Caco-2 (cell line): ENCODE measurements around the gene RACGAP1. TPM values are rescaled to one million over a fixed set of nuclear protein-coding genes. Genes with fewer than 3 reads are reported as not detected.
A peak's percentile ranks its signal among the peaks of the same experiment; 100 is the strongest.

Source experiments
- BruUV-seq: library from RNA; stranded (reverse); fragments of 400-500 nt; replicated peaks from 2 replicates; lab custom pipeline; 2021; lab: Mats Ljungman, UMichigan
- CTCF ChIA-PET: fragments of 300-600 bp; sonication (Branson Sonifier 250); formaldehyde crosslinking; loops from one replicate; lab custom pipeline; 2022; ENCODE audit warnings: antibody characterized with exemption; lab: Charles Lee
- POLR2A ChIA-PET: fragments of 300-600 bp; sonication (Branson Sonifier 250); formaldehyde crosslinking; loops from one replicate; lab custom pipeline; 2022; ENCODE audit warnings: antibody characterized with exemption; lab: Charles Lee
- DNase-seq, 2 experiments: peaks; one replicate each; pipeline versions ENCODE4 v3.0.0 to v3.0.0-alpha.2; 2020 to 2022
- H3K27me3 ChIP-seq: replicated peaks from 2 replicates; pipeline ENCODE4 v1.6.0; 2011; ENCODE audit warnings: low read length; ENCODE audit not compliant: control insufficient read depth, insufficient read depth
- H3K36me3 ChIP-seq: 2 replicates; pipeline ENCODE4 v1.5.1; 2011; ENCODE audit warnings: low read length; ENCODE audit not compliant: control insufficient read depth, insufficient read depth
- H3K4me1 ChIP-seq: fragments of 250-450 bp; sonication (Bioruptor Pico); 2 replicates; pipeline ENCODE4 v1.5.1; 2020; ENCODE audit warnings: mild to moderate bottlenecking
- H3K4me3 ChIP-seq: 2 replicates; pipeline ENCODE4 v1.5.1; 2011; ENCODE audit warnings: low read depth, mild to moderate bottlenecking, control low read depth, low read length
- H3K9me3 ChIP-seq: fragments of 250-450 bp; sonication (Bioruptor Pico); 2 replicates; pipeline ENCODE4 v1.5.1; 2020; ENCODE audit warnings: mild to moderate bottlenecking, moderate library complexity
- H3K27ac Mint-ChIP-seq: one replicate; pipeline ENCODE4 v1.8.0; 2022; ENCODE audit warnings: mixed read lengths; ENCODE audit not compliant: unreplicated experiment
- H3K27me3 Mint-ChIP-seq: one replicate; pipeline ENCODE4 v1.8.0; 2022; ENCODE audit warnings: mixed read lengths; ENCODE audit not compliant: insufficient read depth, unreplicated experiment
- H3K36me3 Mint-ChIP-seq: one replicate; pipeline ENCODE4 v1.8.0; 2022; ENCODE audit warnings: mild to moderate bottlenecking, mixed read lengths; ENCODE audit not compliant: insufficient read depth, unreplicated experiment
- H3K4me1 Mint-ChIP-seq: one replicate; pipeline ENCODE4 v1.8.0; 2022; ENCODE audit warnings: low read depth, mixed read lengths; ENCODE audit not compliant: unreplicated experiment
- H3K4me3 Mint-ChIP-seq: one replicate; pipeline ENCODE4 v1.8.0; 2022; ENCODE audit warnings: mild to moderate bottlenecking, moderate library complexity, mixed read lengths; ENCODE audit not compliant: unreplicated experiment
- H3K9me3 Mint-ChIP-seq: one replicate; pipeline ENCODE4 v1.8.0; 2022; ENCODE audit warnings: mixed read lengths; ENCODE audit not compliant: unreplicated experiment
- intact Hi-C: fragments of 100-400 bp; cut with micrococcal nuclease; formaldehyde crosslinking; loops from one replicate; pipeline ENCODE4 v1.10.0; 2022; ENCODE audit not compliant: unreplicated experiment
- total RNA-seq: library from RNA; stranded (reverse); gene quantifications from 2 replicates; pipeline ENCODE4 v1.2.3, GENCODE V29; 2022
- TF ChIP-seq, protein P1 (sequence below), 2 experiments: fragments of 200-600 bp in 1 of 2; IDR thresholded peaks; 1 replicate in 1 of 2; 2 replicates in 1 of 2; pipeline versions ENCODE4 v1.5.1 to v1.8.0; 2011 to 2022; ENCODE audit warnings: antibody characterized with exemption in 1 of 2, control low read depth in 1 of 2, inconsistent platforms in 1 of 2, low read depth in 1 of 2, low read length in 1 of 2, mild to moderate bottlenecking in 1 of 2, moderate library complexity in 1 of 2; ENCODE audit not compliant: insufficient read depth in 1 of 2, severe bottlenecking in 1 of 2, unreplicated experiment in 1 of 2

Gene RACGAP1
- total RNA-seq, 1 experiment from 2014 or later: 131 TPM

- POLR2A ChIA-PET: no interaction called here
These were observed 52.5 kb downstream of the RACGAP1 start, which contains the start of gene AQP6 for GRCh38 chr12:49972641-49973360. Gene AQP6 (plus strand): TSS chr12:49972947. CDS start chr12:49973174, 227 bp downstream.

DNA sequence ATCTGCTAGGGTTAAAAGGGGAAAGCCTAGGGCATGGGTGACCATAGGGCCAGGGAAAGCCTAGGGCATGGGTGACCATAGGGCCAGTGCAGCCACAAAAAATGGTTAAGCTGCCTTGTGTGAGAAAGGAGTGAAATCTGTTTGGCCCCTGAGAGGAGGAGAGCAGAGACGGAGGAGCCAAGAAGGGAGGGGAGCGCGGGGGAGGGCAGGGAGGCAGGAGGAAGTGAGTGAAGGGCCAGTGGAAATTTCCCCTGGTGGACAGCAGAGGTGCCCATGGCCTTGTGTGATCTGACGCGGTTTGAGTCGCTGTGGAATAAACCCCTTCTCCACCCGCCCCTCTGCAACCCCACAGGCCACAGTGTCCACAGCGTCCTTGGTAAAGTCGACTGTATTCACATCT lies 53.2 kb downstream of the RACGAP1 start:
- no peak for DNase-seq
- Mint-ChIP-seq H3K27me3 (no peaks in the 10 kb centered on the region), H3K27ac (no peak overlapping the region), H3K9me3 (no peaks in the 10 kb centered on the region), H3K4me3 (no peak overlapping the region), H3K36me3 (no peaks in the 10 kb centered on the region), H3K4me1 (peaks cover 7% of the 10 kb centered on the region)
- CTCF ChIA-PET: interaction anchor here (1.9 kb wide), 1 partner anchor 84 kb away, joined by 7 read pairs; no protein-coding TSS in a partner anchor
- TF ChIP-seq, protein P1, sequence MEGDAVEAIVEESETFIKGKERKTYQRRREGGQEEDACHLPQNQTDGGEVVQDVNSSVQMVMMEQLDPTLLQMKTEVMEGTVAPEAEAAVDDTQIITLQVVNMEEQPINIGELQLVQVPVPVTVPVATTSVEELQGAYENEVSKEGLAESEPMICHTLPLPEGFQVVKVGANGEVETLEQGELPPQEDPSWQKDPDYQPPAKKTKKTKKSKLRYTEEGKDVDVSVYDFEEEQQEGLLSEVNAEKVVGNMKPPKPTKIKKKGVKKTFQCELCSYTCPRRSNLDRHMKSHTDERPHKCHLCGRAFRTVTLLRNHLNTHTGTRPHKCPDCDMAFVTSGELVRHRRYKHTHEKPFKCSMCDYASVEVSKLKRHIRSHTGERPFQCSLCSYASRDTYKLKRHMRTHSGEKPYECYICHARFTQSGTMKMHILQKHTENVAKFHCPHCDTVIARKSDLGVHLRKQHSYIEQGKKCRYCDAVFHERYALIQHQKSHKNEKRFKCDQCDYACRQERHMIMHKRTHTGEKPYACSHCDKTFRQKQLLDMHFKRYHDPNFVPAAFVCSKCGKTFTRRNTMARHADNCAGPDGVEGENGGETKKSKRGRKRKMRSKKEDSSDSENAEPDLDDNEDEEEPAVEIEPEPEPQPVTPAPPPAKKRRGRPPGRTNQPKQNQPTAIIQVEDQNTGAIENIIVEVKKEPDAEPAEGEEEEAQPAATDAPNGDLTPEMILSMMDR (IDR thresholded peaks at IDR 0.05; ENCODE audit: insufficient read depth in 1 of 2, low read depth in 1 of 2, low read length in 1 of 2, severe bottlenecking in 1 of 2, unreplicated experiment in 1 of 2): no peak
- Histone ChIP-seq H3K4me3 (no peak overlapping the region), H3K36me3 (no peaks in the 10 kb centered on the region), H3K9me3 (no peaks in the 10 kb centered on the region), H3K27me3 (no peaks in the 10 kb centered on the region), H3K4me1 (peaks cover 3% of the 10 kb centered on the region)
- no TSS peak for BruUV-seq
- POLR2A ChIA-PET: no interaction called here
- intact Hi-C loops: no loop called here

More at GRCh38 chr12:49972641-49973360, 52.5 kb downstream of the RACGAP1 start, which contains the start of gene AQP6:
- CTCF ChIA-PET: interaction anchor here (1.0 to 1.9 kb wide), 2 partner anchors 83 to 105 kb away, joined by 3 to 7 read pairs; no protein-coding TSS in a partner anchor
- Mint-ChIP-seq H3K36me3 (no peaks in the 10 kb centered on the region), H3K9me3 (no peaks in the 10 kb centered on the region), H3K4me3 (no peak within 1 kb of the TSS), H3K4me1 (peaks cover 7% of the 10 kb centered on the region), H3K27ac (no peak within 1 kb of the TSS), H3K27me3 (no peaks in the 10 kb centered on the region)
- BruUV-seq: no TSS peak
- intact Hi-C loops: no loop called here
- Histone ChIP-seq H3K27me3 (no peaks in the 10 kb centered on the region), H3K4me3 (no peak within 1 kb of the TSS), H3K4me1 (no peaks in the 10 kb centered on the region; the same call in 1 of the 2 replicates), H3K36me3 (no peaks in the 10 kb centered on the region), H3K9me3 (no peaks in the 10 kb centered on the region)
- DNase-seq: no peak
- TF ChIP-seq, protein P1 (IDR thresholded peaks at IDR 0.05; ENCODE audit: insufficient read depth in 1 of 2, low read depth in 1 of 2, low read length in 1 of 2, severe bottlenecking in 1 of 2, unreplicated experiment in 1 of 2): no peak

DNA sequence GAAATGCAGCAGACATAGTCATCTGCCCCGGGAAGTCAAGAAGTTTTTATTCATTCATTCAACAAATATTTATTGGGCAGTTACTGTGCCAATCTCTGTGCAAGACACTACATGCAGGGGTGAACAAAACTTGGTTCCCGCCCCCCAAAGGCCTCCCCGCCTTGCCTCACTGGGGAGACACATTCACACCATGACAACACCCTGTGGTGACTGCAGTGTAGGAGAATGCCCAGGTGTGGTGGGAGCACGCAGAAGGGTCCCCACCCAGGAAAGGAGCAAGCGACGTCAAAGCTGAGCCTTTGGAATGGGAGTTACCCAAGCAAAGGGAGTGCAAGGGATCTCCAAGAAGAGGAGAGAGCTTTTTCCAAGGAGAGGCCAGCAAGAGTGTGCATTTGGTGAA lies 54.2 kb downstream of the RACGAP1 start:
- Mint-ChIP-seq H3K36me3 (no peaks in the 10 kb centered on the region), H3K4me3 (no peak overlapping the region), H3K9me3 (no peaks in the 10 kb centered on the region), H3K27ac (no peak overlapping the region), H3K27me3 (no peaks in the 10 kb centered on the region), H3K4me1 (peaks cover 7% of the 10 kb centered on the region)
- TF ChIP-seq, protein P1 (IDR thresholded peaks at IDR 0.05; ENCODE audit: insufficient read depth in 1 of 2, low read depth in 1 of 2, low read length in 1 of 2, severe bottlenecking in 1 of 2, unreplicated experiment in 1 of 2): no peak
- POLR2A ChIA-PET: interaction anchor here (0.9 kb wide), 1 partner anchor 35 kb away, joined by 4 read pairs; no protein-coding TSS in a partner anchor
- no peaks in the 10 kb centered on the region for H3K9me3 ChIP-seq
- DNase-seq: peak in 1 of 2 experiments; percentile 20
- intact Hi-C loops: no loop called here
- no TSS peak for BruUV-seq
- no peaks in the 10 kb centered on the region for H3K27me3 ChIP-seq
- H3K36me3 ChIP-seq: no peaks in the 10 kb centered on the region
- H3K4me3 ChIP-seq: no peak overlapping the region
- peaks cover 11% of the 10 kb centered on the region for H3K4me1 ChIP-seq
- CTCF ChIA-PET: interaction anchor here (0.6 to 1.9 kb wide), 2 partner anchors 85 to 1339 kb away, joined by 4 to 7 read pairs; no protein-coding TSS in a partner anchor
